Natural killer cell (primary cell): ENCODE data around the gene ZNF790. TPM values are rescaled to one million over a fixed set of nuclear protein-coding genes. Genes with fewer than 3 reads are reported as not detected.
"Not testable (repeated sequence)": the region's sequence is repeated elsewhere in the genome, so short reads cannot be mapped to it uniquely, and the experiment has no call there.

Source experiments
- ATAC-seq, 3 donors: fragments of 150-1000 bp in 2 of 3; fragments of 200-7000 bp in 1 of 3; cut with Tn5 transposase; 1 replicate in 1 of 3; 2 replicates in 2 of 3; pipeline ENCODE4 v1.10.0; 2021; ENCODE audit warnings: mild to moderate bottlenecking in 2 of 3, moderate library complexity in 2 of 3
- DNase-seq, 2 donors: peaks; one replicate each; pipeline versions ENCODE4 v3.0.0 to v3.0.0-alpha.2; 2013 to 2021; ENCODE audit warnings: mixed read lengths in 1 of 2
- H3K27ac ChIP-seq: one replicate; pipeline ENCODE4 v1.5.1; 2013; ENCODE audit warnings: mild to moderate bottlenecking, low read length
- H3K27me3 ChIP-seq: one replicate; pipeline ENCODE4 v1.6.1; 2013; ENCODE audit warnings: low read length; ENCODE audit not compliant: control insufficient read depth, insufficient read depth
- H3K36me3 ChIP-seq: one replicate; pipeline ENCODE4 v1.6.1; 2013; ENCODE audit warnings: low read length; ENCODE audit not compliant: control insufficient read depth, insufficient read depth
- H3K4me1 ChIP-seq: one replicate; pipeline ENCODE4 v1.6.1; 2013; ENCODE audit warnings: low read length; ENCODE audit not compliant: control insufficient read depth, insufficient read depth
- H3K4me3 ChIP-seq: one replicate; pipeline ENCODE4 v1.5.1; 2013; ENCODE audit warnings: low read length
- H3K9me3 ChIP-seq: one replicate; pipeline ENCODE4 v1.6.1; 2013; ENCODE audit warnings: low read length; ENCODE audit not compliant: control insufficient read depth, insufficient read depth
- H3K27ac Mint-ChIP-seq, 2 donors: one replicate each; pipeline ENCODE4 v1.8.0; 2022; ENCODE audit warnings: mild to moderate bottlenecking in 2 of 2, mixed read lengths in 2 of 2, moderate library complexity in 1 of 2
- H3K27me3 Mint-ChIP-seq, 2 donors: one replicate each; pipeline ENCODE4 v1.8.0; 2022; ENCODE audit warnings: low read depth in 2 of 2, mixed read lengths in 2 of 2
- H3K36me3 Mint-ChIP-seq: one replicate; pipeline ENCODE4 v1.8.0; 2022; ENCODE audit warnings: mixed read lengths
- H3K4me1 Mint-ChIP-seq, 2 donors: one replicate each; pipeline ENCODE4 v1.8.0; 2022; ENCODE audit warnings: mixed read lengths in 2 of 2
- H3K4me3 Mint-ChIP-seq: one replicate; pipeline ENCODE4 v1.8.0; 2022; ENCODE audit warnings: mild to moderate bottlenecking, moderate library complexity, mixed read lengths
- H3K9me3 Mint-ChIP-seq, 2 donors: one replicate each; pipeline ENCODE4 v1.8.0; 2022; ENCODE audit warnings: mixed read lengths in 2 of 2
- WGBS: methylation state at CpG from one replicate; pipeline ENCODE4 v1.1.7; 2013; ENCODE audit warnings: missing lambda C conversion rate; ENCODE audit not compliant: insufficient coverage; 5-methylcytosine and 5-hydroxymethylcytosine counted together
- intact Hi-C: fragments of 100-400 bp; cut with micrococcal nuclease; formaldehyde crosslinking; loops from one replicate; pipeline ENCODE4 v1.14.2; 2022
- total RNA-seq, 4 donors: library from RNA; stranded (reverse); fragments of 120-200 nt in 1 of 4; gene quantifications; one replicate each; pipeline versions ENCODE4 v1.2.3 to v1.2.4, GENCODE V29; 2013 to 2022
- TF ChIP-seq, protein P1 (sequence below): fragments of 200-600 bp; IDR thresholded peaks from one replicate; pipeline ENCODE4 v1.8.0; 2022; ENCODE audit warnings: antibody characterized with exemption

The ZNF790 gene
- total RNA-seq, 3 donors from 2014 or later (not counting 1 experiment from before 2014, with no cell fraction given), result 2.6 to 6.8 (median 5.0) TPM

DNA sequence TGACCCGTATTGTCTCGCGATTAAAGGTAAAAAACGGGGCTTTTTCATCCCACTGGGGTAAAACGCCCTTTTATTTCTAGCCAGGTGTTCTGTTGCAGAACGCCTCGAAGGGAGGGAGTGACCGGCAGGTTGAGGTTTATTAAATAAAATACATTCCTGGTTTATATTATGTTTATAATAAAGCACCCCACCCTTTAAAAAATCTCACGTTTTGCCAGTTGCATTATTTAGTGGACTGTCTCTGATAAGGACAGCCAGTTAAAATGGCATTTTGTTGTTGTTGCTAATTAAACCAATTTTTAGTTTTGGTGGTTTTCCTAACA is 40.4 kb downstream of the ZNF790 start:
- no peaks in the 10 kb centered on the region for H3K27me3 Mint-ChIP-seq
- 0% methylated on average over 5 of the region's 9 CpGs for WGBS
- H3K27ac Mint-ChIP-seq, result peak overlapping the region; percentile 95 to 99
- Histone ChIP-seq H3K36me3 (peaks cover 2% of the 10 kb centered on the region), H3K9me3 (peaks cover 31% of the 10 kb centered on the region), H3K27ac (peak overlapping the region; percentile 90), H3K4me3 (peak overlapping the region; percentile 96), H3K4me1 (peaks cover 17% of the 10 kb centered on the region), H3K27me3 (no peaks in the 10 kb centered on the region)
- peak overlapping the region; percentile 99 for H3K4me3 Mint-ChIP-seq
- TF ChIP-seq, protein P1, sequence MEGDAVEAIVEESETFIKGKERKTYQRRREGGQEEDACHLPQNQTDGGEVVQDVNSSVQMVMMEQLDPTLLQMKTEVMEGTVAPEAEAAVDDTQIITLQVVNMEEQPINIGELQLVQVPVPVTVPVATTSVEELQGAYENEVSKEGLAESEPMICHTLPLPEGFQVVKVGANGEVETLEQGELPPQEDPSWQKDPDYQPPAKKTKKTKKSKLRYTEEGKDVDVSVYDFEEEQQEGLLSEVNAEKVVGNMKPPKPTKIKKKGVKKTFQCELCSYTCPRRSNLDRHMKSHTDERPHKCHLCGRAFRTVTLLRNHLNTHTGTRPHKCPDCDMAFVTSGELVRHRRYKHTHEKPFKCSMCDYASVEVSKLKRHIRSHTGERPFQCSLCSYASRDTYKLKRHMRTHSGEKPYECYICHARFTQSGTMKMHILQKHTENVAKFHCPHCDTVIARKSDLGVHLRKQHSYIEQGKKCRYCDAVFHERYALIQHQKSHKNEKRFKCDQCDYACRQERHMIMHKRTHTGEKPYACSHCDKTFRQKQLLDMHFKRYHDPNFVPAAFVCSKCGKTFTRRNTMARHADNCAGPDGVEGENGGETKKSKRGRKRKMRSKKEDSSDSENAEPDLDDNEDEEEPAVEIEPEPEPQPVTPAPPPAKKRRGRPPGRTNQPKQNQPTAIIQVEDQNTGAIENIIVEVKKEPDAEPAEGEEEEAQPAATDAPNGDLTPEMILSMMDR, result no peak
- DNase-seq (no peak), ATAC-seq (no peak)
- peaks cover 3 to 7% of the 10 kb centered on the region in 2 donors for H3K4me1 Mint-ChIP-seq
- H3K36me3 Mint-ChIP-seq, result no peaks in the 10 kb centered on the region
- H3K9me3 Mint-ChIP-seq, result peaks cover 0 to 6% of the 10 kb centered on the region in 2 donors
- intact Hi-C loops, result loop anchor here (1.0 kb wide), 3 partner anchors 24 to 269 kb away; partner anchors contain the start of genes ZNF260 and ZNF790

DNA sequence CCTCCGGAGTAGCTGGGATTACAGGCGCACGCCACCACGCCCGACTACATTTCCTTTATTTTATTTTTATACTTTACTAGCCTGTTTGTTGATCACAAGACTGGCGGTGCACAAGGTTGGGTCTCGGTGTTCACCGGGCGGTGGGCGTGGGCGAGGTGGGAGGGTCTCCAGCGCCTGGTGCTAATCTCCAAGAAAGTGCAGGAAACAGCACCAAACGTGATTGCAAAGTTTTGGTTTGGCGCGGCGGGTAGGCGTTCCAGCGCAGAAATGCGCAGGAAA is 41.5 kb downstream of the ZNF790 start:
- peaks cover 36% of the 10 kb centered on the region for H3K9me3 ChIP-seq

DNA sequence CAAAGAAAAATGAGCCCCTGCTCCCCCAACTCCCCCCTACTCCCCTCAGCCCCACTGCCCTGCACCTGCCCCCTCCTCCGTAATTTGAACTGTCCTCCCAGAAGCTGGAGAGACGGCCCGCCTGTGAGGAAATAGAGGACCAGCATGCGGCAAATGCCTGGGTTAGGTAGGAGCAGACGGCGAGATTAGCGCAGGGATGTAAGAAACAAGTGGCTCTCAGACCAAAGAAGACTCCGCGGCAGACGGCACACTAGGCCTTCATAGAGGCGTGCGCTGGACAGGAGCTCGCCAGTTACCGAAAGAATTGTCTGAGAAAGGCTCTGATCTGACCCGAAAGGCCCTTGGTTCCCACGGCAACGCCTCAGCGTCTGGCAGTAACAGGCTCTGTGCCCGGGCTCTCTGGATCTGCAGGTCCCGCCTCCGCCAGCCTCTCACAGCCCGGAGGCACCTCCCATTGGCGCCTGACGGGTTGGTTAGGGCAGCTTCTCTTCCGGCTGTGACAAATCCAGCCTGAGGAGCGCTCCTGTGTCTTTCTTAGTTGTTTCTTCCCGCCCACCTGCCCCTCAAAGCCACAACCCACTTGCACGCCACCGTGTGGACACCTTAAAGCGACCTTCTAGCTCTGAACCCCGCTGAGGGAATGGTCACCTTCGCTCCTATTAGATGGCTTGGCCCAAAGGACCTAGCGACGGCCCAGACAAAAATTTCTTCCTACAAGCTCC is 46.6 kb downstream of the ZNF790 start:
- H3K4me3 ChIP-seq, H3K36me3 Mint-ChIP-seq, H3K27me3 Mint-ChIP-seq, intact Hi-C loops, H3K4me1 ChIP-seq, H3K36me3 ChIP-seq, H3K27ac ChIP-seq, H3K27me3 ChIP-seq: not testable (repeated sequence)
- ATAC-seq, result peak; percentile 87 to 100 (median 99)
- peaks cover 5 to 17% of the 10 kb centered on the region in 2 donors for H3K9me3 Mint-ChIP-seq
- H3K4me3 Mint-ChIP-seq, result peak overlapping the region; percentile 7
- H3K27ac Mint-ChIP-seq, result peak overlapping the region; percentile 5 to 37
- WGBS, result 18% methylated on average over 30 of the region's 34 CpGs
- H3K9me3 ChIP-seq, result peaks cover 38% of the 10 kb centered on the region
- DNase-seq, result peak in 1 of 2 donors; percentile 9
- peaks cover 5 to 12% of the 10 kb centered on the region in 2 donors for H3K4me1 Mint-ChIP-seq

More for the DNA sequence above, 41.5 kb downstream of the ZNF790 start:
- Histone ChIP-seq H3K4me3 (peak overlapping the region; percentile 96), H3K4me1 (peaks cover 17% of the 10 kb centered on the region), H3K36me3 (no peaks in the 10 kb centered on the region), H3K27me3 (no peaks in the 10 kb centered on the region), H3K27ac (peak overlapping the region; percentile 90)
- DNase-seq, result no peak
- H3K4me1 Mint-ChIP-seq, result peaks cover 12% of the 10 kb centered on the region in 2 donors
- peaks cover 3 to 14% of the 10 kb centered on the region in 2 donors for H3K9me3 Mint-ChIP-seq
- H3K27ac Mint-ChIP-seq, result peak overlapping the region; percentile 95 to 99
- 18% methylated on average over 19 of the region's 19 CpGs for WGBS
- TF ChIP-seq, protein P1, result no peak
- intact Hi-C loops, result no loop called here
- peaks cover 0 to 6% of the 10 kb centered on the region in 2 donors for H3K27me3 Mint-ChIP-seq
- ATAC-seq, result no peak
- H3K4me3 Mint-ChIP-seq, result peak overlapping the region; percentile 99
- no peaks in the 10 kb centered on the region for H3K36me3 Mint-ChIP-seq

DNA sequence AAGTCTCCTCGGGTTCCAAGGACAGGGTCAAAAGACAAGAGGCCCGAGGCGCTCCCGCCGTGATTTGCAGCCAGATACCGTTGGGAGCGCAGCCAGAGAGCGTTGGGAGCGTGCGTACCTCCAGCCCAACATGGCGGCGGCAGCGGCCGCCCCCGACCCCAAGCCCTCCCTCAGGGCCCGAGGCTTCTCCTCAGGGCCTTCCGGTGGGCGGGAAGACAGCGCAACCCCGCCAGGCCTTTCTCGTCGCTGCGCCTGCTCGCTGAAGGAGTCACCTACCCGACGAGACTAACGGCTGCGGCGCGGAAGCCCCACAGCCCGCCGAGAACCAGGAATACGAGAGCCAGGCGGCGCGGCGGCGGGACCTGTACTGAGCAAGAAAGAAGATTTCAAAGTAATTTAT is 62.4 kb downstream of the ZNF790 start:
- no peaks in the 10 kb centered on the region for H3K36me3 Mint-ChIP-seq
- Histone ChIP-seq H3K4me3 (no peak overlapping the region), H3K27me3 (no peaks in the 10 kb centered on the region), H3K36me3 (no peaks in the 10 kb centered on the region), H3K27ac (no peak overlapping the region), H3K9me3 (peaks cover 19% of the 10 kb centered on the region), H3K4me1 (peaks cover 19% of the 10 kb centered on the region)
- no peaks in the 10 kb centered on the region for H3K27me3 Mint-ChIP-seq
- H3K4me3 Mint-ChIP-seq, result peak overlapping the region; percentile 6
- H3K9me3 Mint-ChIP-seq, result peaks cover 2 to 3% of the 10 kb centered on the region in 2 donors
- no peak overlapping the region for H3K27ac Mint-ChIP-seq
- TF ChIP-seq, protein P1, result no peak
- DNase-seq (no peak), ATAC-seq (no peak)
- peaks cover 25 to 26% of the 10 kb centered on the region in 2 donors for H3K4me1 Mint-ChIP-seq
- intact Hi-C loops, result loop anchor here (10.0 kb wide), 1 partner anchor 561 kb away; the partner anchor contains the start of genes ZNF146 and ZNF565
- 80% methylated on average over 38 of the region's 38 CpGs for WGBS
